ENCODE data around the gene CBX5.
"Not testable (repeated sequence)": the region's sequence is repeated elsewhere in the genome, so short reads cannot be mapped to it uniquely, and the experiment has no call there.

The CBX5 gene

GRCh38 chr12:54285150-54286041 lies 5.5 kb upstream of the CBX5 start:
- Mint-ChIP-seq H3K4me3 (peak overlapping the region; percentile 46), H3K9me3 (no peaks in the 10 kb centered on the region), H3K27ac (peak overlapping the region; percentile 80)

GRCh38 chr12:54284070-54284780 lies 4.3 kb upstream of the CBX5 start:
- H3K9me3 Mint-ChIP-seq; intact Hi-C loops (cut with micrococcal nuclease); H3K4me3 Mint-ChIP-seq; H3K27me3 Mint-ChIP-seq; H3K36me3 Mint-ChIP-seq (ENCODE audit: low read depth): not testable (repeated sequence)
- Mint-ChIP-seq H3K27ac (peak overlapping the region; percentile 45), H3K4me1 (ENCODE audit: low read depth) (peaks cover 52% of the 10 kb centered on the region)

More at GRCh38 chr12:54285150-54286041, 5.5 kb upstream of the CBX5 start:
- Mint-ChIP-seq H3K4me1 (ENCODE audit: low read depth) (peaks cover 63% of the 10 kb centered on the region), H3K27me3 (no peaks in the 10 kb centered on the region), H3K36me3 (ENCODE audit: low read depth) (no peaks in the 10 kb centered on the region)
- intact Hi-C loops (cut with micrococcal nuclease): no loop called here

GRCh38 chr12:54282949-54283593 lies 3.1 kb upstream of the CBX5 start:
- intact Hi-C loops (cut with micrococcal nuclease): no loop called here
- Mint-ChIP-seq H3K27me3 (no peaks in the 10 kb centered on the region), H3K4me1 (ENCODE audit: low read depth) (peaks cover 47% of the 10 kb centered on the region), H3K27ac (no peak overlapping the region), H3K36me3 (ENCODE audit: low read depth) (no peaks in the 10 kb centered on the region), H3K9me3 (no peaks in the 10 kb centered on the region), H3K4me3 (no peak overlapping the region)

- H3K27me3 Mint-ChIP-seq; H3K9me3 Mint-ChIP-seq; H3K36me3 Mint-ChIP-seq (ENCODE audit: low read depth); H3K27ac Mint-ChIP-seq; H3K4me3 Mint-ChIP-seq; intact Hi-C loops (cut with micrococcal nuclease): not testable (repeated sequence)
- peaks cover 41% of the 10 kb centered on the region for H3K4me1 Mint-ChIP-seq (ENCODE audit: low read depth)
Measured at GRCh38 chr12:54281694-54282093, 1.8 kb upstream of the CBX5 start.

- H3K9me3 Mint-ChIP-seq; H3K4me3 Mint-ChIP-seq; intact Hi-C loops (cut with micrococcal nuclease); H3K27me3 Mint-ChIP-seq; H3K27ac Mint-ChIP-seq; H3K36me3 Mint-ChIP-seq (ENCODE audit: low read depth): not testable (repeated sequence)
- peaks cover 41% of the 10 kb centered on the region for H3K4me1 Mint-ChIP-seq (ENCODE audit: low read depth)
Measured at GRCh38 chr12:54281261-54281638, 1.3 kb upstream of the CBX5 start.

GRCh38 chr12:54280468-54281260 lies 742 bp upstream of the CBX5 start, which contains the start of gene HNRNPA1:
TSS of gene HNRNPA1 (plus strand) at chr12:54280726. CDS start at chr12:54280808, 82 bp downstream.
- Mint-ChIP-seq H3K27me3 (no peaks in the 10 kb centered on the region), H3K4me3 (no peak within 1 kb of the TSS), H3K27ac (no peak within 1 kb of the TSS), H3K9me3 (no peaks in the 10 kb centered on the region), H3K36me3 (ENCODE audit: low read depth) (no peaks in the 10 kb centered on the region), H3K4me1 (ENCODE audit: low read depth) (peaks cover 36% of the 10 kb centered on the region)
- intact Hi-C loops (cut with micrococcal nuclease): loop anchor here (1.0 kb wide), 1 partner anchor 44 kb away; no protein-coding TSS in a partner anchor

- Mint-ChIP-seq H3K9me3 (no peaks in the 10 kb centered on the region), H3K4me1 (ENCODE audit: low read depth) (peaks cover 35% of the 10 kb centered on the region), H3K27ac (no peak overlapping the region), H3K36me3 (ENCODE audit: low read depth) (peaks cover 1% of the 10 kb centered on the region), H3K4me3 (no peak overlapping the region), H3K27me3 (no peaks in the 10 kb centered on the region)
- intact Hi-C loops (cut with micrococcal nuclease): loop anchor here (1.0 kb wide), 1 partner anchor 28 kb away; no protein-coding TSS in a partner anchor
Measured at GRCh38 chr12:54279227-54279631, 693 bp downstream of the CBX5 start.

GRCh38 chr12:54277823-54278276 lies 2.1 kb downstream of the CBX5 start:
- intact Hi-C loops (cut with micrococcal nuclease): no loop called here
- peak overlapping the region; percentile 32 for H3K4me3 Mint-ChIP-seq
- H3K27me3 Mint-ChIP-seq: no peaks in the 10 kb centered on the region
- no peaks in the 10 kb centered on the region for H3K9me3 Mint-ChIP-seq
- peaks cover 15% of the 10 kb centered on the region for H3K36me3 Mint-ChIP-seq (ENCODE audit: low read depth)
- peaks cover 24% of the 10 kb centered on the region for H3K4me1 Mint-ChIP-seq (ENCODE audit: low read depth)
- no peak overlapping the region for H3K27ac Mint-ChIP-seq

GRCh38 chr12:54276368-54276767 lies 3.6 kb downstream of the CBX5 start:
- Mint-ChIP-seq H3K36me3 (ENCODE audit: low read depth) (peaks cover 17% of the 10 kb centered on the region), H3K27ac (no peak overlapping the region), H3K4me1 (ENCODE audit: low read depth) (peaks cover 17% of the 10 kb centered on the region), H3K27me3 (no peaks in the 10 kb centered on the region), H3K9me3 (no peaks in the 10 kb centered on the region), H3K4me3 (no peak overlapping the region)
- intact Hi-C loops (cut with micrococcal nuclease): no loop called here

- Mint-ChIP-seq H3K9me3 (no peaks in the 10 kb centered on the region), H3K4me1 (ENCODE audit: low read depth) (peaks cover 31% of the 10 kb centered on the region), H3K27me3 (no peaks in the 10 kb centered on the region), H3K27ac (no peak overlapping the region), H3K4me3 (no peak overlapping the region), H3K36me3 (ENCODE audit: low read depth) (peaks cover 23% of the 10 kb centered on the region)
- intact Hi-C loops (cut with micrococcal nuclease): no loop called here
Measured at GRCh38 chr12:54273981-54274380, 5.9 kb downstream of the CBX5 start.

- peaks cover 23% of the 10 kb centered on the region for H3K36me3 Mint-ChIP-seq (ENCODE audit: low read depth)
- peaks cover 20% of the 10 kb centered on the region for H3K4me1 Mint-ChIP-seq (ENCODE audit: low read depth)
Measured at GRCh38 chr12:54272214-54272613, 7.7 kb downstream of the CBX5 start.

GRCh38 chr12:54270345-54270744 lies 9.6 kb downstream of the CBX5 start:
- Mint-ChIP-seq H3K9me3 (no peaks in the 10 kb centered on the region), H3K4me3 (no peak overlapping the region), H3K36me3 (ENCODE audit: low read depth) (peaks cover 23% of the 10 kb centered on the region), H3K27me3 (no peaks in the 10 kb centered on the region), H3K4me1 (ENCODE audit: low read depth) (peaks cover 16% of the 10 kb centered on the region), H3K27ac (no peak overlapping the region)
- intact Hi-C loops (cut with micrococcal nuclease): no loop called here

More at GRCh38 chr12:54272214-54272613, 7.7 kb downstream of the CBX5 start:
- Mint-ChIP-seq H3K27me3 (no peaks in the 10 kb centered on the region), H3K27ac (no peak overlapping the region), H3K9me3 (no peaks in the 10 kb centered on the region), H3K4me3 (no peak overlapping the region)
- intact Hi-C loops (cut with micrococcal nuclease): no loop called here

- Mint-ChIP-seq H3K4me3 (no peak overlapping the region), H3K4me1 (ENCODE audit: low read depth) (peaks cover 24% of the 10 kb centered on the region), H3K27ac (no peak overlapping the region), H3K27me3 (no peaks in the 10 kb centered on the region), H3K36me3 (ENCODE audit: low read depth) (peaks cover 7% of the 10 kb centered on the region), H3K9me3 (no peaks in the 10 kb centered on the region)
- intact Hi-C loops (cut with micrococcal nuclease): no loop called here
Measured at GRCh38 chr12:54266852-54267251, 13.1 kb downstream of the CBX5 start.

Measured in dendritic cell treated with granulocyte-macrophage colony-stimulating factor and Interleukin-4, amounts not matched to agents 40 ng/mL and 50 ng/mL, for 4 days (primary cell).